Fibroblast of the aortic adventitia (primary cell): ENCODE data around the gene NPIPB6. TPM values are rescaled to one million over a fixed set of nuclear protein-coding genes. Genes with fewer than 3 reads are reported as not detected.
A peak's percentile ranks its signal among the peaks of the same experiment; 100 is the strongest.

ENCODE experiments used
- DNase-seq: peaks from one replicate; pipeline ENCODE4 v3.0.0-alpha.2; 2010; ENCODE audit warnings: low read depth
- H3K4me3 ChIP-seq: 2 replicates; pipeline ENCODE4 v1.5.1; 2011; ENCODE audit warnings: low read depth, mild to moderate bottlenecking, control low read depth, low read length, moderate library complexity
- CTCF ChIP-seq: IDR thresholded peaks from 2 replicates; pipeline ENCODE4 v1.5.1; 2011; ENCODE audit warnings: mild to moderate bottlenecking, low read length, control low read depth, inconsistent platforms; ENCODE audit not compliant: insufficient read depth
- total RNA-seq: library from RNA; depleted of rRNA; stranded (reverse); fragments of >200 nt; gene quantifications from 2 replicates; pipeline ENCODE4 v1.2.3, GENCODE V29; 2012; ENCODE audit warnings: low replicate concordance

The NPIPB6 gene
- total RNA-seq, 1 donor: not detected

- peak; percentile 49 for DNase-seq
- no peak for TF ChIP-seq CTCF
- no peak overlapping the region for H3K4me3 ChIP-seq
These were observed 59.1 kb downstream of the NPIPB6 start for GRCh38 chr16:28304214-28304613.

GRCh38 chr16:28303132-28303531 lies 60.2 kb downstream of the NPIPB6 start:
- no peak for TF ChIP-seq CTCF
- DNase-seq: no peak
- no peak overlapping the region for H3K4me3 ChIP-seq

- H3K4me3 ChIP-seq: no peak overlapping the region
- TF ChIP-seq CTCF: no peak
- no peak for DNase-seq
These were observed 61.7 kb downstream of the NPIPB6 start for GRCh38 chr16:28301620-28302019.

- H3K4me3 ChIP-seq: no peak overlapping the region
- TF ChIP-seq CTCF: no peak
- no peak for DNase-seq
These were observed 62.2 kb downstream of the NPIPB6 start for GRCh38 chr16:28301154-28301553.

GRCh38 chr16:28300327-28300726 lies 63.0 kb downstream of the NPIPB6 start:
- TF ChIP-seq CTCF: no peak
- no peak for DNase-seq
- no peak overlapping the region for H3K4me3 ChIP-seq

GRCh38 chr16:28298511-28298878 lies 64.8 kb downstream of the NPIPB6 start:
- no peak for TF ChIP-seq CTCF
- DNase-seq: no peak

GRCh38 chr16:28297784-28298510 lies 65.4 kb downstream of the NPIPB6 start:
- no peak for TF ChIP-seq CTCF
- H3K4me3 ChIP-seq: no peak overlapping the region
- DNase-seq: no peak

More at GRCh38 chr16:28298511-28298878, 64.8 kb downstream of the NPIPB6 start:
- no peak overlapping the region for H3K4me3 ChIP-seq
